ENCODE data around the gene ELL2.

The ELL2 gene

DNA sequence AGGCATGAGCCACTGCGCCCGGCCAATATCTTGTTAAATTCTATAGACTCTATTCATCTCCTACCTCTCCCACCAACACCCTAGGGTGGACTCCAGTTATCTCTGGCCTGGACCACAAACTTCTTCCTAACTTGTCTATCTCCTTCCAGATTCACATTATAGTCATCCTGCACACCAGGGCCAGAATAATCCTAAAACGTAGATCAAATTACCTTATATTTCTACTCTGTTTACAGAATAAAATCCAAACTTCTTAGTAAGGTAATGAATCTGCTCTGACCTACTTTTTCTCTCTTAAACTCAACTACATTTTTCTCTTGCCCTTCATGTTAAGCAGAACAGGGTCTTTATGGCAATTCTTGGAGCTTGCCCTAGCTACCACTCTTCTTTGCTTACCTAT lies 6.9 kb downstream of the ELL2 start:
- Histone ChIP-seq H3K27me3 (ENCODE audit: control insufficient read depth in 1 of 2, insufficient read depth in 2 of 2, low read length in 2 of 2) (no peaks in the 10 kb centered on the region), H3K36me3 (ENCODE audit: control insufficient read depth in 2 of 2, insufficient read depth in 2 of 2, low read length in 2 of 2) (peaks cover 0 to 2% of the 10 kb centered on the region in 2 donors), H3K9me3 (ENCODE audit: control insufficient read depth in 2 of 2, low read length in 2 of 2) (no peaks in the 10 kb centered on the region), H3K4me3 (ENCODE audit: low read length in 2 of 2) (peak overlapping the region in 1 of 2 donors; percentile 0), H3K27ac (ENCODE audit: low read length) (no peak overlapping the region), H3K9ac (ENCODE audit: low read length in 2 of 2) (no peak overlapping the region), H3K4me1 (ENCODE audit: control insufficient read depth, insufficient read depth, low read length) (peaks cover 30% of the 10 kb centered on the region)

GRCh38 chr5:95953021-95953702 lies 8.5 kb downstream of the ELL2 start:
- no peaks in the 10 kb centered on the region for H3K36me3 ChIP-seq (ENCODE audit: control insufficient read depth in 2 of 2, insufficient read depth in 2 of 2, low read length in 2 of 2)
- no peaks in the 10 kb centered on the region for H3K9me3 ChIP-seq (ENCODE audit: control insufficient read depth in 2 of 2, low read length in 2 of 2)
- no peak overlapping the region for H3K27ac ChIP-seq (ENCODE audit: low read length)
- H3K27me3 ChIP-seq (ENCODE audit: control insufficient read depth in 1 of 2, insufficient read depth in 2 of 2, low read length in 2 of 2) = no peaks in the 10 kb centered on the region
- H3K4me1 ChIP-seq (ENCODE audit: control insufficient read depth, insufficient read depth, low read length) = peaks cover 19% of the 10 kb centered on the region
- H3K4me3 ChIP-seq (ENCODE audit: low read length in 2 of 2) = no peak overlapping the region
- H3K9ac ChIP-seq (ENCODE audit: low read length in 2 of 2) = no peak overlapping the region

GRCh38 chr5:95951916-95952315 lies 9.7 kb downstream of the ELL2 start:
- Histone ChIP-seq H3K27ac (ENCODE audit: low read length) (no peak overlapping the region), H3K4me1 (ENCODE audit: control insufficient read depth, insufficient read depth, low read length) (peaks cover 11% of the 10 kb centered on the region), H3K27me3 (ENCODE audit: control insufficient read depth in 1 of 2, insufficient read depth in 2 of 2, low read length in 2 of 2) (no peaks in the 10 kb centered on the region), H3K9me3 (ENCODE audit: control insufficient read depth in 2 of 2, low read length in 2 of 2) (no peaks in the 10 kb centered on the region), H3K9ac (ENCODE audit: low read length in 2 of 2) (no peak overlapping the region), H3K4me3 (ENCODE audit: low read length in 2 of 2) (no peak overlapping the region), H3K36me3 (ENCODE audit: control insufficient read depth in 2 of 2, insufficient read depth in 2 of 2, low read length in 2 of 2) (no peaks in the 10 kb centered on the region)

DNA sequence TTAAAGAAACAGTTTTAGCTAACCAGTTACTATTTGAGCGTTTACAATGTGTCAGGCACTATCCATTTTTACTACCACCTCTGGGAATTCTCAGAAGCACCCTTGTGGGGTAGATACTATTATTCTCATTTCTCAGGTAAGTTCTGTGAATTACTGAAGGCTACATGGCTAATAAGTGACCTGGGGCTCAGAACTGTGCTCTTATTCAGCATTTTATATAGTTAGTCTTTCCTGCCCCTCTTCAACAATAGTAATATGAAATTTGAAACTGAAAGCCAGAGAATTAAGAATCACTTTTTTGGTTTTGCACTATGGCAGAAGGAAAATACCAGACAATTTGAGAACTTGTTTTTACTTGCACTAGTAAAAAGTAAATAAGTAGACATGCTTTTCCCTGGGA lies 11.8 kb downstream of the ELL2 start:
- Histone ChIP-seq H3K36me3 (ENCODE audit: control insufficient read depth in 2 of 2, insufficient read depth in 2 of 2, low read length in 2 of 2) (no peaks in the 10 kb centered on the region), H3K9ac (ENCODE audit: low read length in 2 of 2) (no peak overlapping the region), H3K27me3 (ENCODE audit: control insufficient read depth in 1 of 2, insufficient read depth in 2 of 2, low read length in 2 of 2) (no peaks in the 10 kb centered on the region), H3K4me1 (ENCODE audit: control insufficient read depth, insufficient read depth, low read length) (no peaks in the 10 kb centered on the region), H3K4me3 (ENCODE audit: low read length in 2 of 2) (peak overlapping the region in 1 of 2 donors; percentile 21), H3K9me3 (ENCODE audit: control insufficient read depth in 2 of 2, low read length in 2 of 2) (no peaks in the 10 kb centered on the region), H3K27ac (ENCODE audit: low read length) (no peak overlapping the region)

- H3K27me3 ChIP-seq (ENCODE audit: control insufficient read depth in 1 of 2, insufficient read depth in 2 of 2, low read length in 2 of 2) = no peaks in the 10 kb centered on the region
- H3K9ac ChIP-seq (ENCODE audit: low read length in 2 of 2) = no peak overlapping the region
- no peaks in the 10 kb centered on the region for H3K9me3 ChIP-seq (ENCODE audit: control insufficient read depth in 2 of 2, low read length in 2 of 2)
- peaks cover 2% of the 10 kb centered on the region for H3K4me1 ChIP-seq (ENCODE audit: control insufficient read depth, insufficient read depth, low read length)
- no peaks in the 10 kb centered on the region for H3K36me3 ChIP-seq (ENCODE audit: control insufficient read depth in 2 of 2, insufficient read depth in 2 of 2, low read length in 2 of 2)
- no peak overlapping the region for H3K27ac ChIP-seq (ENCODE audit: low read length)
- no peak overlapping the region for H3K4me3 ChIP-seq (ENCODE audit: low read length in 2 of 2)
Observed at GRCh38 chr5:95948631-95949030, 13.0 kb downstream of the ELL2 start.

DNA sequence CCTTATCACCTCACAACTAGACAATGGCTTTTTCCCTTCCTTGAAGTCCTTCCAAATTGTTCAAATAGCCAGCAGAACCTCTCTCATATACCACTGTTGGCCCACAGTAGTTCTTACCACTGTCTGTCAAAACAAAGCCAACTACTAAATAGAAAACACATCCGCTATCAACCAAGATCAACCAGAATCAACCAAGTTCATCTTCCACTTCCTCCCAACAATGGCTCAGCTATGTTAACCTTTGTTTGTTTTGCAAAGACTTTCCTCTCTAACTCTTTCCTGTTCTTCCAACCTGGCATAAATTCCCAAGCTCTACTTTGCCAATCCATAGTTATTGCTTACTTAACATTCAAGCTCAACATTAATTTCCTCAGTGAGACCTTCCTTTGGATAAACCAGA lies 15.2 kb downstream of the ELL2 start:
- Histone ChIP-seq H3K36me3 (ENCODE audit: control insufficient read depth in 2 of 2, insufficient read depth in 2 of 2, low read length in 2 of 2) (no peaks in the 10 kb centered on the region), H3K27me3 (ENCODE audit: control insufficient read depth in 1 of 2, insufficient read depth in 2 of 2, low read length in 2 of 2) (no peaks in the 10 kb centered on the region), H3K9me3 (ENCODE audit: control insufficient read depth in 2 of 2, low read length in 2 of 2) (no peaks in the 10 kb centered on the region), H3K4me1 (ENCODE audit: control insufficient read depth, insufficient read depth, low read length) (peaks cover 2% of the 10 kb centered on the region), H3K4me3 (ENCODE audit: low read length in 2 of 2) (no peak overlapping the region), H3K27ac (ENCODE audit: low read length) (no peak overlapping the region), H3K9ac (ENCODE audit: low read length in 2 of 2) (no peak overlapping the region)

DNA sequence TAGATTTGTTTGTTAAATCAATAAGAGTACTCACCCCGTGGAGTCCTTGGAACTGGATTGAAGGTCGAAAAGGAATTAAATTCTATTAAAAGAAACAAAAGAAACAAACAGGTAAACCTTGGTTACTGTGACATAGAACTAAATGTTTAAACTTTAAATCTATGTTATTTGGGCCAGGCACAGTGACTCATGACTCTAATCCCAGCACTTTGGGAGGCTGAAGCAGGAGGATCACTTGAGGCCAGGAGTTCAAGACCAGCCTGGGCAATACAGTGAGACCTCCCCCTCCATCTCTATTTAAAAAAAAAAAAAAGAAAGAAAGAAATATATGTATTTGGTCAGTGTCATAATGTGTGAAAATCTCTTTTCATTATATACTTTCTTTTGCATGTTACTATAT lies 18.7 kb downstream of the ELL2 start:
- Histone ChIP-seq H3K27me3 (ENCODE audit: control insufficient read depth in 1 of 2, insufficient read depth in 2 of 2, low read length in 2 of 2) (no peaks in the 10 kb centered on the region), H3K4me1 (ENCODE audit: control insufficient read depth, insufficient read depth, low read length) (peaks cover 8% of the 10 kb centered on the region), H3K27ac (ENCODE audit: low read length) (no peak overlapping the region), H3K36me3 (ENCODE audit: control insufficient read depth in 2 of 2, insufficient read depth in 2 of 2, low read length in 2 of 2) (no peaks in the 10 kb centered on the region), H3K9me3 (ENCODE audit: control insufficient read depth in 2 of 2, low read length in 2 of 2) (no peaks in the 10 kb centered on the region), H3K9ac (ENCODE audit: low read length in 2 of 2) (no peak overlapping the region), H3K4me3 (ENCODE audit: low read length in 2 of 2) (no peak overlapping the region)

DNA sequence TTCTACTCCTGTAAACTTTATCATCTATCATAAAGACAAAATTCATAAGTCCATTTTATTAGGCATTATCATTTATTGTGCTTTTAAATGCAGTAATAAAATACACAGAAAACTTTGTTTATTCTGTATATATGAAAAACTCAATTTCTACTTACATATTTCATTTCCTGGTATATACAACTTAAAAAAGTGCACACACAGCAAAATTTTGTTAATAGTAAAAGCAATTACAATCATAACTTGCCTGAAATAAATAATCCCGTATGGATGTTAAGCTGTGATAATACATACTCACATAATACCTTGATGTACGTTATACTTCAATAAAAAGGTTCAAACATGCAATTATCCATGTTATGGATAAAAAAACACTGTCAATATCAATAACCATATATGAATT lies 19.2 kb downstream of the ELL2 start:
- H3K36me3 ChIP-seq (ENCODE audit: control insufficient read depth in 2 of 2, insufficient read depth in 2 of 2, low read length in 2 of 2) = no peaks in the 10 kb centered on the region
- peaks cover 8% of the 10 kb centered on the region for H3K4me1 ChIP-seq (ENCODE audit: control insufficient read depth, insufficient read depth, low read length)
- no peaks in the 10 kb centered on the region for H3K27me3 ChIP-seq (ENCODE audit: control insufficient read depth in 1 of 2, insufficient read depth in 2 of 2, low read length in 2 of 2)
- H3K9me3 ChIP-seq (ENCODE audit: control insufficient read depth in 2 of 2, low read length in 2 of 2) = no peaks in the 10 kb centered on the region
- no peak overlapping the region for H3K4me3 ChIP-seq (ENCODE audit: low read length in 2 of 2)
- H3K27ac ChIP-seq (ENCODE audit: low read length) = no peak overlapping the region
- H3K9ac ChIP-seq (ENCODE audit: low read length in 2 of 2) = no peak overlapping the region

GRCh38 chr5:95941756-95942155 lies 19.9 kb downstream of the ELL2 start:
- Histone ChIP-seq H3K9me3 (ENCODE audit: control insufficient read depth in 2 of 2, low read length in 2 of 2) (no peaks in the 10 kb centered on the region), H3K27ac (ENCODE audit: low read length) (no peak overlapping the region), H3K9ac (ENCODE audit: low read length in 2 of 2) (no peak overlapping the region), H3K4me3 (ENCODE audit: low read length in 2 of 2) (no peak overlapping the region), H3K36me3 (ENCODE audit: control insufficient read depth in 2 of 2, insufficient read depth in 2 of 2, low read length in 2 of 2) (no peaks in the 10 kb centered on the region), H3K4me1 (ENCODE audit: control insufficient read depth, insufficient read depth, low read length) (peaks cover 8% of the 10 kb centered on the region), H3K27me3 (ENCODE audit: control insufficient read depth in 1 of 2, insufficient read depth in 2 of 2, low read length in 2 of 2) (no peaks in the 10 kb centered on the region)

DNA sequence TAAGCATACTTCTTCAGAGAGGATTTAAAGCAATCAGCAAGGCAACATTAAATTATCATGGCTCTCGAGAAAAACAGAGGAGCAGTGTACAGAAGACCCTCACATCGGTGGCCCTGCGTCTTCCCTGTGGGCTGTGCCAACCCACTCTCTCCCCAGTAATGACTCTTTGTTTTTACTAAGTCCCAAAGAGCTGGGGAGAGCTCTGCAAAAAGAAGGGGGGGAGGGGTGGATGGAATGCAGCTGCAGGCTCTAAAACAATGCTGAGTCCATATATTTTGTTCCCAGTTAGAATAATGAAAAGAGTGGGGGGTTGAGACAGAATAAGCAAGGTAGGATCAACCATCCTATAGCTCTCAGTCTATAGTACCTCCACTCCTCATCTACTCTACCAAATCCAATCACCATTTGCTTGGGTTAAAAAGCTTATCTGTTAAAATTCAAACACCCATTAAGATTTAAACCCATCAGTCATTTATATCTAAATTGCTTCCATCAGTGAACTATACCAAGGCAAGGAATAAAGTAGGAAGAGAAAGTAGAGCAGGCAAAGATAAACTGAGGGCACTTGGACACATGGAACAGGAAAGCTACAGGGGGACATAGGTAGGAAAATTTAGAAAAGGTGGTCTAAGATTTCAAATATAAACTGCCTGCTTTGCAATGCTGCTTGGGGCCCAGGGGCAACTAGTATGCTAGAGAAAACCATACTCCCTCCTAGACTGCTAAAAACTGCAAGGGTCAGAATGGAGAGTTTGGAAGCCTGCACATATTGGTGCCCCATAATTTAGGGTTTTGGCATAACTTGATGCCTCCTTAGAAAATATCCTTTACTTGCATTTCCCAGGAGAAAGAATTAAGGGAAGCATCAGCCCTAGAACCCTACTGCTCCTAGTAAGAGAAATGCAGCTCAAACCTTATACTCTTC lies 20.6 kb downstream of the ELL2 start:
- no peak overlapping the region for H3K9ac ChIP-seq (ENCODE audit: low read length in 2 of 2)
- no peaks in the 10 kb centered on the region for H3K9me3 ChIP-seq (ENCODE audit: control insufficient read depth in 2 of 2, low read length in 2 of 2)
- H3K36me3 ChIP-seq (ENCODE audit: control insufficient read depth in 2 of 2, insufficient read depth in 2 of 2, low read length in 2 of 2) = no peaks in the 10 kb centered on the region
- peaks cover 8% of the 10 kb centered on the region for H3K4me1 ChIP-seq (ENCODE audit: control insufficient read depth, insufficient read depth, low read length)
- no peak overlapping the region for H3K27ac ChIP-seq (ENCODE audit: low read length)
- H3K4me3 ChIP-seq (ENCODE audit: low read length in 2 of 2) = no peak overlapping the region
- no peaks in the 10 kb centered on the region for H3K27me3 ChIP-seq (ENCODE audit: control insufficient read depth in 1 of 2, insufficient read depth in 2 of 2, low read length in 2 of 2)

DNA sequence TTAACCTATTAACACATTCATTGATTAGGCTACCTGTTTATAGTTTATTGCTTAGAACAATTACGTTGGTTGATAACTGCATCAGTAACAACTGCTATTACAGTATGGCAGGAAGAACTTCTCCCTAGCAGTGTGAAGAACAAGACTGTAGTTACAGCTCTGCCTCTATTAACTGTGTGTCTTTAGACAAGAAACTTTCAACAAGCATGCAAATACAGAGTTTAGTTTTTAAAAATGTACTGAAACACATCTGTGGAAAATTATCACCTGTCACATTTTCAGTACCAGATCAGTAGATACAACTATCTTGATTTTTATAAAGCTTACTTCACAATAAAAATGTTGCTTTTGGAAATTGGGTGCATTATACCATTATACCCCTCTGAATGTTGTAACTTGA lies 22.2 kb downstream of the ELL2 start:
- no peaks in the 10 kb centered on the region for H3K27me3 ChIP-seq (ENCODE audit: control insufficient read depth in 1 of 2, insufficient read depth in 2 of 2, low read length in 2 of 2)
- no peak overlapping the region for H3K27ac ChIP-seq (ENCODE audit: low read length)
- no peak overlapping the region for H3K9ac ChIP-seq (ENCODE audit: low read length in 2 of 2)
- H3K9me3 ChIP-seq (ENCODE audit: control insufficient read depth in 2 of 2, low read length in 2 of 2) = no peaks in the 10 kb centered on the region
- no peak overlapping the region for H3K4me3 ChIP-seq (ENCODE audit: low read length in 2 of 2)
- no peaks in the 10 kb centered on the region for H3K36me3 ChIP-seq (ENCODE audit: control insufficient read depth in 2 of 2, insufficient read depth in 2 of 2, low read length in 2 of 2)
- H3K4me1 ChIP-seq (ENCODE audit: control insufficient read depth, insufficient read depth, low read length) = peaks cover 6% of the 10 kb centered on the region
